Osteoblast (primary cell): ENCODE data around the gene ADCY10. TPM values are rescaled to one million over a fixed set of nuclear protein-coding genes. Genes with fewer than 3 reads are reported as not detected.
"Not testable (repeated sequence)": the region's sequence is repeated elsewhere in the genome, so short reads cannot be mapped to it uniquely, and the experiment has no call there.

Experiments
- DNase-seq: peaks from one replicate; pipeline ENCODE4 v3.0.0; 2011; ENCODE audit warnings: low spot score, mixed read lengths; ENCODE audit not compliant: insufficient read length; ENCODE audit errors: missing footprints
- H2AFZ ChIP-seq: 2 replicates; pipeline ENCODE4 v1.6.0; 2011; ENCODE audit warnings: mild to moderate bottlenecking, low read length
- H3K27ac ChIP-seq: 2 replicates; pipeline ENCODE4 v1.5.1; 2011; ENCODE audit warnings: mild to moderate bottlenecking, low read depth, low read length, moderate library complexity
- H3K27me3 ChIP-seq: 2 replicates; pipeline ENCODE4 v1.6.0; 2012; ENCODE audit warnings: mild to moderate bottlenecking, control low read depth, inconsistent platforms, low read length, moderate library complexity; ENCODE audit not compliant: insufficient read depth
- H3K36me3 ChIP-seq: 2 replicates; pipeline ENCODE4 v1.5.1; 2011; ENCODE audit warnings: mild to moderate bottlenecking, low read length, control low read depth, moderate library complexity; ENCODE audit not compliant: insufficient read depth
- H3K4me1 ChIP-seq: 2 replicates; pipeline ENCODE4 v1.5.1; 2011; ENCODE audit warnings: mild to moderate bottlenecking, low read length, control low read depth, moderate library complexity; ENCODE audit not compliant: insufficient read depth
- H3K4me2 ChIP-seq: 2 replicates; pipeline ENCODE4 v1.6.0; 2011; ENCODE audit warnings: mild to moderate bottlenecking, low read length; ENCODE audit not compliant: insufficient read depth
- H3K4me3 ChIP-seq: fragments of 200-600 bp; sonication (generic); 3 replicates; pipeline ENCODE4 v1.5.1; 2012; ENCODE audit warnings: mild to moderate bottlenecking, low read length, inconsistent platforms; ENCODE audit not compliant: insufficient read depth
- H3K79me2 ChIP-seq: 2 replicates; pipeline ENCODE4 v1.6.0; 2012; ENCODE audit warnings: mild to moderate bottlenecking, low read length, control low read depth, inconsistent platforms; ENCODE audit not compliant: insufficient read depth
- H3K9me3 ChIP-seq: 2 replicates; pipeline ENCODE4 v1.5.1; 2011; ENCODE audit warnings: low read depth, low read length, control low read depth
- H4K20me1 ChIP-seq: 2 replicates; pipeline ENCODE4 v1.6.0; 2012; ENCODE audit warnings: mild to moderate bottlenecking, low read length, control low read depth; ENCODE audit not compliant: insufficient read depth
- total RNA-seq: library from RNA; depleted of rRNA; stranded (reverse); fragments of >200 nt; gene quantifications from 2 replicates; pipeline ENCODE4 v1.2.3, GENCODE V29; 2012
- TF ChIP-seq, protein P1 (sequence below): IDR thresholded peaks from 2 replicates; pipeline ENCODE4 v1.5.1; 2011; ENCODE audit warnings: mild to moderate bottlenecking, low read depth, low read length, moderate library complexity; ENCODE audit errors: extremely low read depth

Gene ADCY10
- total RNA-seq, 1 donor, result 0.36 TPM

DNA sequence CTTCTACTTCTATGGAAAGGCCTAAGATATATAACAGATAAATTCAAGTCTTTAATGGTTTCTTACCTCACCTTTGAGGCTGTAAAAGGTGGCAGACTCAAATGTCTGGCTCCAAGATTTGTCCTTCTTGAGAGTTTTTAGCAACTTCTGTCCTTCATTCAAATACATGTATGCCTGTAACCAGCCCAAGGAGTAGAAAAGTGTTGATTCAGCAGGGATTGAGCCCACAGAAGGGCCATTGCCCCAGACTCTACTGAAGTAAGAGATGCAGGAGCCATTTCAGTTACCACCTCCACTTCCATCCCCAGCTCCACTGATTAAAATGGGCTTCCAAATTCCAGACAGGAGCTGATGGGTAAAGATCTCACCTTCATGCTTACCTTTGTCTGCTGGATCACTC is 80.0 kb downstream of the ADCY10 start:
- H3K4me1 ChIP-seq, result no peaks in the 10 kb centered on the region
- TF ChIP-seq, protein P1, sequence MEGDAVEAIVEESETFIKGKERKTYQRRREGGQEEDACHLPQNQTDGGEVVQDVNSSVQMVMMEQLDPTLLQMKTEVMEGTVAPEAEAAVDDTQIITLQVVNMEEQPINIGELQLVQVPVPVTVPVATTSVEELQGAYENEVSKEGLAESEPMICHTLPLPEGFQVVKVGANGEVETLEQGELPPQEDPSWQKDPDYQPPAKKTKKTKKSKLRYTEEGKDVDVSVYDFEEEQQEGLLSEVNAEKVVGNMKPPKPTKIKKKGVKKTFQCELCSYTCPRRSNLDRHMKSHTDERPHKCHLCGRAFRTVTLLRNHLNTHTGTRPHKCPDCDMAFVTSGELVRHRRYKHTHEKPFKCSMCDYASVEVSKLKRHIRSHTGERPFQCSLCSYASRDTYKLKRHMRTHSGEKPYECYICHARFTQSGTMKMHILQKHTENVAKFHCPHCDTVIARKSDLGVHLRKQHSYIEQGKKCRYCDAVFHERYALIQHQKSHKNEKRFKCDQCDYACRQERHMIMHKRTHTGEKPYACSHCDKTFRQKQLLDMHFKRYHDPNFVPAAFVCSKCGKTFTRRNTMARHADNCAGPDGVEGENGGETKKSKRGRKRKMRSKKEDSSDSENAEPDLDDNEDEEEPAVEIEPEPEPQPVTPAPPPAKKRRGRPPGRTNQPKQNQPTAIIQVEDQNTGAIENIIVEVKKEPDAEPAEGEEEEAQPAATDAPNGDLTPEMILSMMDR, result no peak
- H3K36me3 ChIP-seq, result no peaks in the 10 kb centered on the region
- H3K9me3 ChIP-seq, result no peaks in the 10 kb centered on the region
- no peaks in the 10 kb centered on the region for H3K79me2 ChIP-seq
- no peak overlapping the region for H3K4me3 ChIP-seq
- no peaks in the 10 kb centered on the region for H3K27me3 ChIP-seq
- no peaks in the 10 kb centered on the region for H4K20me1 ChIP-seq
- H3K4me2 ChIP-seq, result no peak overlapping the region
- DNase-seq, result no peak
- H3K27ac ChIP-seq, result no peak overlapping the region
- no peak overlapping the region for H2AFZ ChIP-seq

DNA sequence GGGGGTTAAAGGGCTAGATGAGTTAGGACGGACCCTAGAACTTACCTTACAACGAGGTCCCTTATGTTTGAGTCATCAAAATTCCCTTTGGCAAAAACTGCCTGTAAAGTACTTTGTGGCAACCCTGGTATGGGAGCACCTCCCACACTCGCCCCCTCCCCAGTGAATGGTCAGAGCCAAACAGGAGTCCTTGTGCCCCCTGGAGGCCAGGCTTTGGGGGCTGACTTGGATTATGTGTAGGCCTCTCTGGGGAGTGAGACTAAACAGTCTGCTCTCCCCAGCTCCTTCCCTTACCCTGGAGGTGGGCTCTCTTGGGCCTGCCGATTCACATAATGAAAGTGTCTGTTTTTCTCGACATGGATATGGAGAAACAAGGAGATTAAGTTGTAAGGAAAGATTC is 81.2 kb downstream of the ADCY10 start:
- H3K36me3 ChIP-seq, result no peaks in the 10 kb centered on the region
- no peak overlapping the region for H3K27ac ChIP-seq
- H3K4me2 ChIP-seq, result no peak overlapping the region
- H3K27me3 ChIP-seq, result no peaks in the 10 kb centered on the region
- TF ChIP-seq, protein P1, result no peak
- H3K4me1 ChIP-seq, result no peaks in the 10 kb centered on the region
- H4K20me1 ChIP-seq, result no peaks in the 10 kb centered on the region
- H3K9me3 ChIP-seq, result no peaks in the 10 kb centered on the region
- no peak overlapping the region for H3K4me3 ChIP-seq
- DNase-seq, result no peak
- no peak overlapping the region for H2AFZ ChIP-seq
- H3K79me2 ChIP-seq, result no peaks in the 10 kb centered on the region

GRCh38 chr1:167830668-167831067 is 83.3 kb downstream of the ADCY10 start:
- DNase-seq, H3K36me3 ChIP-seq, H3K79me2 ChIP-seq, H3K9me3 ChIP-seq, H3K4me1 ChIP-seq, H2AFZ ChIP-seq, H3K27me3 ChIP-seq, H3K27ac ChIP-seq, H3K4me3 ChIP-seq, H4K20me1 ChIP-seq, H3K4me2 ChIP-seq: not testable (repeated sequence)

DNA sequence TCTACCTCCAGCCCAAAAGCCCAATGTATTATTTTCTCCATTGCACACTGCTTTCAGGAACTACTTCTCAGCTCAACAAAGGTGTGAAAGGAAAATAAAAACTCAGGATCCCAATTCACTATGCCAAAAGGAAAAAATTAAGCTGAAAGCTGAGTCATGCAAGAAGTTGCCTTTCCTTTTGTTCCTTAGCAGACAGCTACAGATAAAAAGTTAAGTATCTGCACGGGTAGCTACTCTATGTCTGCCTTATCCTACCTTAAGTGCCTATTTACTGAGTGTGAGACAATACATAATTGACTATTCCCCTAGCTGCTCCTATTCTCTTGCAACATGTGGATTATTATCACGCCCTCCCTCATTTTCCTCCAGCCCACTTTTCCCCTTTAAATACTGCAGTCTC is 84.1 kb downstream of the ADCY10 start:
- DNase-seq, result no peak
- no peaks in the 10 kb centered on the region for H3K36me3 ChIP-seq
- H3K27ac ChIP-seq, result no peak overlapping the region
- no peaks in the 10 kb centered on the region for H3K79me2 ChIP-seq
- TF ChIP-seq, protein P1, result no peak
- no peaks in the 10 kb centered on the region for H4K20me1 ChIP-seq
- H2AFZ ChIP-seq, result no peak overlapping the region
- H3K27me3 ChIP-seq, result no peaks in the 10 kb centered on the region
- H3K4me1 ChIP-seq, result no peaks in the 10 kb centered on the region
- no peak overlapping the region for H3K4me3 ChIP-seq
- no peaks in the 10 kb centered on the region for H3K9me3 ChIP-seq
- no peak overlapping the region for H3K4me2 ChIP-seq
